ENCODE measurements around the gene GASK1A. TPM values are rescaled to one million over a fixed set of nuclear protein-coding genes. Genes with fewer than 3 reads are reported as not detected.

Gene GASK1A
- total RNA-seq, 1 donor = 0.63 TPM

GRCh38 chr3:42942693-42943092, 36.4 kb upstream of the GASK1A start:
- TF ChIP-seq CTCF (IDR thresholded peaks at IDR 0.05; ENCODE audit: insufficient read depth, low read length) = no peak
- no peak for DNase-seq (ENCODE audit: low read depth)
- H3K4me3 ChIP-seq (ENCODE audit: low read depth, low read length) = no peak overlapping the region

- TF ChIP-seq CTCF (IDR thresholded peaks at IDR 0.05; ENCODE audit: insufficient read depth, low read length) = no peak
These were observed 33.1 kb upstream of the GASK1A start for GRCh38 chr3:42946050-42946449.

GRCh38 chr3:42957573-42957972, 21.5 kb upstream of the GASK1A start:
- TF ChIP-seq CTCF (IDR thresholded peaks at IDR 0.05; ENCODE audit: insufficient read depth, low read length) = peak; percentile 11
- no peak for DNase-seq (ENCODE audit: low read depth)
- no peak overlapping the region for H3K4me3 ChIP-seq (ENCODE audit: low read depth, low read length)

More at GRCh38 chr3:42946050-42946449, 33.1 kb upstream of the GASK1A start:
- no peak overlapping the region for H3K4me3 ChIP-seq (ENCODE audit: low read depth, low read length)
- no peak for DNase-seq (ENCODE audit: low read depth)

GRCh38 chr3:42960282-42960681, 18.8 kb upstream of the GASK1A start:
- no peak for TF ChIP-seq CTCF (IDR thresholded peaks at IDR 0.05; ENCODE audit: insufficient read depth, low read length)
- H3K4me3 ChIP-seq (ENCODE audit: low read depth, low read length) = no peak overlapping the region
- DNase-seq (ENCODE audit: low read depth) = no peak

- DNase-seq (ENCODE audit: low read depth) = no peak
- no peak for TF ChIP-seq CTCF (IDR thresholded peaks at IDR 0.05; ENCODE audit: insufficient read depth, low read length)
- no peak overlapping the region for H3K4me3 ChIP-seq (ENCODE audit: low read depth, low read length)
These were observed 18.3 kb upstream of the GASK1A start for GRCh38 chr3:42960786-42961185.

- H3K4me3 ChIP-seq (ENCODE audit: low read depth, low read length) = no peak overlapping the region
- peak; percentile 66 for TF ChIP-seq CTCF (IDR thresholded peaks at IDR 0.05; ENCODE audit: insufficient read depth, low read length)
- peak; percentile 80 for DNase-seq (ENCODE audit: low read depth)
These were observed 17.5 kb upstream of the GASK1A start for GRCh38 chr3:42961633-42962032.

GRCh38 chr3:42963269-42963668, 15.8 kb upstream of the GASK1A start:
- no peak for TF ChIP-seq CTCF (IDR thresholded peaks at IDR 0.05; ENCODE audit: insufficient read depth, low read length)
- DNase-seq (ENCODE audit: low read depth) = no peak

More at GRCh38 chr3:42963269-42963668, 15.8 kb upstream of the GASK1A start:
- no peak overlapping the region for H3K4me3 ChIP-seq (ENCODE audit: low read depth, low read length)

Measured in fibroblast of the aortic adventitia (primary cell).